ENCODE results near the gene STK38.

GRCh38 chr6:36592221-36592655 is 45.0 kb upstream of the STK38 start:
- TF ChIP-seq, protein P1, sequence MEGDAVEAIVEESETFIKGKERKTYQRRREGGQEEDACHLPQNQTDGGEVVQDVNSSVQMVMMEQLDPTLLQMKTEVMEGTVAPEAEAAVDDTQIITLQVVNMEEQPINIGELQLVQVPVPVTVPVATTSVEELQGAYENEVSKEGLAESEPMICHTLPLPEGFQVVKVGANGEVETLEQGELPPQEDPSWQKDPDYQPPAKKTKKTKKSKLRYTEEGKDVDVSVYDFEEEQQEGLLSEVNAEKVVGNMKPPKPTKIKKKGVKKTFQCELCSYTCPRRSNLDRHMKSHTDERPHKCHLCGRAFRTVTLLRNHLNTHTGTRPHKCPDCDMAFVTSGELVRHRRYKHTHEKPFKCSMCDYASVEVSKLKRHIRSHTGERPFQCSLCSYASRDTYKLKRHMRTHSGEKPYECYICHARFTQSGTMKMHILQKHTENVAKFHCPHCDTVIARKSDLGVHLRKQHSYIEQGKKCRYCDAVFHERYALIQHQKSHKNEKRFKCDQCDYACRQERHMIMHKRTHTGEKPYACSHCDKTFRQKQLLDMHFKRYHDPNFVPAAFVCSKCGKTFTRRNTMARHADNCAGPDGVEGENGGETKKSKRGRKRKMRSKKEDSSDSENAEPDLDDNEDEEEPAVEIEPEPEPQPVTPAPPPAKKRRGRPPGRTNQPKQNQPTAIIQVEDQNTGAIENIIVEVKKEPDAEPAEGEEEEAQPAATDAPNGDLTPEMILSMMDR (conservative IDR thresholded peaks at IDR 0.05; ENCODE audit: low read depth, low read length) = no peak
- TF ChIP-seq RCOR1 (IDR thresholded peaks at IDR 0.05; ENCODE audit: insufficient replicate concordance, low read length) = no peak
- no peak for TF ChIP-seq SMC3 (IDR thresholded peaks at IDR 0.05; ENCODE audit: low read depth, low read length)
- no peak for TF ChIP-seq POLR2A (IDR thresholded peaks at IDR 0.05; ENCODE audit: low read depth, low read length)
- no peak for TF ChIP-seq RAD21 (IDR thresholded peaks at IDR 0.05; ENCODE audit: low read length)
- no peak for TF ChIP-seq FOS (IDR thresholded peaks at IDR 0.05; ENCODE audit: low read depth, low read length)
- no peak for TF ChIP-seq CHD1 (IDR thresholded peaks at IDR 0.05; ENCODE audit: low read depth, low read length)
- no peak for TF ChIP-seq MXI1 (IDR thresholded peaks at IDR 0.05; ENCODE audit: borderline replicate concordance, low read depth, low read length)
- no peak for TF ChIP-seq NFE2L2 (IDR thresholded peaks at IDR 0.05; ENCODE audit: low read depth, low read length)
- no peak for TF ChIP-seq MAFK (IDR thresholded peaks at IDR 0.05; ENCODE audit: low read depth, low read length)
- TF ChIP-seq, protein P2, sequence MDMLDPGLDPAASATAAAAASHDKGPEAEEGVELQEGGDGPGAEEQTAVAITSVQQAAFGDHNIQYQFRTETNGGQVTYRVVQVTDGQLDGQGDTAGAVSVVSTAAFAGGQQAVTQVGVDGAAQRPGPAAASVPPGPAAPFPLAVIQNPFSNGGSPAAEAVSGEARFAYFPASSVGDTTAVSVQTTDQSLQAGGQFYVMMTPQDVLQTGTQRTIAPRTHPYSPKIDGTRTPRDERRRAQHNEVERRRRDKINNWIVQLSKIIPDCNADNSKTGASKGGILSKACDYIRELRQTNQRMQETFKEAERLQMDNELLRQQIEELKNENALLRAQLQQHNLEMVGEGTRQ (IDR thresholded peaks at IDR 0.05; ENCODE audit: low read depth, low read length) = no peak
- TF ChIP-seq RFX5 (IDR thresholded peaks at IDR 0.05; ENCODE audit: low read depth, low read length) = no peak
- TF ChIP-seq, protein P3, sequence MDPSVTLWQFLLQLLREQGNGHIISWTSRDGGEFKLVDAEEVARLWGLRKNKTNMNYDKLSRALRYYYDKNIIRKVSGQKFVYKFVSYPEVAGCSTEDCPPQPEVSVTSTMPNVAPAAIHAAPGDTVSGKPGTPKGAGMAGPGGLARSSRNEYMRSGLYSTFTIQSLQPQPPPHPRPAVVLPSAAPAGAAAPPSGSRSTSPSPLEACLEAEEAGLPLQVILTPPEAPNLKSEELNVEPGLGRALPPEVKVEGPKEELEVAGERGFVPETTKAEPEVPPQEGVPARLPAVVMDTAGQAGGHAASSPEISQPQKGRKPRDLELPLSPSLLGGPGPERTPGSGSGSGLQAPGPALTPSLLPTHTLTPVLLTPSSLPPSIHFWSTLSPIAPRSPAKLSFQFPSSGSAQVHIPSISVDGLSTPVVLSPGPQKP (IDR thresholded peaks at IDR 0.05; ENCODE audit: borderline replicate concordance, low read depth, low read length) = no peak
- TF ChIP-seq MAZ (IDR thresholded peaks at IDR 0.05; ENCODE audit: borderline replicate concordance, low read depth, low read length) = no peak
